K562 (cell line): ENCODE results near the gene COQ10B. TPM values are rescaled to one million over a fixed set of nuclear protein-coding genes. Genes with fewer than 3 reads are reported as not detected.

Experiments
- ATAC-seq: fragments of 200-7000 bp; cut with Tn5 transposase; 3 replicates; pipeline ENCODE4 v1.9.1; 2020; ENCODE audit warnings: moderate library complexity
- BruUV-seq: library from RNA; stranded (reverse); fragments of 400-500 nt; replicated peaks from 2 replicates; lab custom pipeline; 2021; lab: Mats Ljungman, UMichigan
- CTCF ChIA-PET: fragments of 300-600 bp; formaldehyde crosslinking; extraction: SDS; loops from one replicate; lab custom pipeline; 2021; ENCODE audit warnings: low intra/inter-chr PET ratio; lab: Yijun Ruan, JAX
- POLR2A ChIA-PET: fragments of 300-600, 350-650 bp; sonication (Branson Sonifier 250); formaldehyde crosslinking; extraction: SDS; loops from one replicate; lab custom pipeline; 2021; ENCODE audit warnings: antibody characterized with exemption, inconsistent platforms; lab: Yijun Ruan, JAX
- DNase-seq, 4 experiments: peaks; one replicate each; pipeline versions ENCODE4 v3.0.0 to v3.0.0-alpha.2; 2011 to 2018; ENCODE audit warnings: low spot score in 3 of 4, mixed read lengths in 3 of 4; ENCODE audit errors: extremely low read depth in 1 of 4
- FAIRE-seq: peaks from 2 replicates; lab custom pipeline; 2011; peaks lifted over from hg19 to GRCh38; lab: Jason Lieb, UNC
- H2AFZ ChIP-seq: 2 replicates; pipeline ENCODE4 v1.6.0; 2011; ENCODE audit warnings: low read depth, low read length, control low read depth, inconsistent platforms
- H3K27ac ChIP-seq: fragments of 200-600 bp; 3 replicates; pipeline ENCODE4 v1.8.0; 2011; ENCODE audit warnings: low read depth, mild to moderate bottlenecking, control low read depth, inconsistent platforms, low read length, moderate library complexity, mixed read lengths; ENCODE audit errors: extremely low read depth
- H3K27me3 ChIP-seq, 2 experiments: fragments of 300-600 bp in 1 of 2; 2 replicates in 1 of 2; 3 replicates in 1 of 2; pipeline versions ENCODE4 v1.6.0 to v1.8.0; 2011; ENCODE audit warnings: inconsistent platforms in 2 of 2, low read length in 2 of 2, mild to moderate bottlenecking in 1 of 2, mixed read lengths in 1 of 2, moderate library complexity in 1 of 2; ENCODE audit not compliant: control insufficient read depth in 2 of 2, insufficient read depth in 2 of 2
- H3K36me3 ChIP-seq: fragments of 300-600 bp; 3 replicates; pipeline ENCODE4 v1.8.0; 2011; ENCODE audit warnings: mild to moderate bottlenecking, low read length, inconsistent platforms; ENCODE audit not compliant: control insufficient read depth, insufficient read depth
- H3K4me1 ChIP-seq, 2 experiments: fragments of 200-600 bp in 1 of 2; replicated peaks in 1 of 2; 2 replicates in 1 of 2; 3 replicates in 1 of 2; pipeline versions ENCODE4 v1.5.1 to v1.8.0; 2011; ENCODE audit warnings: inconsistent platforms in 2 of 2, low read length in 2 of 2, mild to moderate bottlenecking in 1 of 2, mixed read lengths in 1 of 2, moderate library complexity in 1 of 2; ENCODE audit not compliant: control insufficient read depth in 2 of 2, insufficient read depth in 2 of 2
- H3K4me2 ChIP-seq: 2 replicates; pipeline ENCODE4 v1.6.1; 2011; ENCODE audit warnings: low read length, control low read depth, inconsistent platforms, mixed read lengths; ENCODE audit not compliant: insufficient read depth
- H3K4me3 ChIP-seq: fragments of 200-600 bp; sonication (generic), shearing (Covaris generic); 2 replicates; pipeline ENCODE4 v1.5.1; 2016; ENCODE audit warnings: control low read depth, inconsistent platforms
- H3K79me2 ChIP-seq: fragments of 200-600 bp; 3 replicates; pipeline ENCODE4 v1.8.0; 2011; ENCODE audit warnings: low read length, inconsistent platforms; ENCODE audit not compliant: control insufficient read depth, insufficient read depth
- H3K9ac ChIP-seq, 2 experiments: 2 replicates each; pipeline versions ENCODE4 v1.6.0 to v1.6.1; 2011; ENCODE audit warnings: low read depth in 2 of 2, low read length in 2 of 2, control low read depth in 1 of 2, inconsistent platforms in 1 of 2, mild to moderate bottlenecking in 1 of 2, mixed read lengths in 1 of 2; ENCODE audit not compliant: insufficient read depth in 1 of 2
- H3K9me1 ChIP-seq: one replicate; pipeline ENCODE4 v1.6.0; 2011; ENCODE audit warnings: inconsistent platforms, mild to moderate bottlenecking, low read length, moderate library complexity; ENCODE audit not compliant: control insufficient read depth, insufficient read depth
- H3K9me3 ChIP-seq: replicated peaks from 2 replicates; pipeline ENCODE4 v1.5.1; 2011; ENCODE audit warnings: low read depth, low read length, inconsistent platforms; ENCODE audit not compliant: control insufficient read depth, insufficient read depth
- H4K20me1 ChIP-seq: replicated peaks from 2 replicates; pipeline ENCODE4 v1.6.1; 2011; ENCODE audit warnings: low read length, inconsistent platforms, mixed read lengths; ENCODE audit not compliant: control insufficient read depth, insufficient read depth
- MEIS2 ChIP-seq: fragments of 450-650 bp; IDR thresholded peaks from 2 replicates; pipeline ENCODE4 v1.6.1; 2014; ENCODE audit warnings: mild to moderate bottlenecking; ENCODE audit not compliant: partially characterized antibody
- TCF7L2 ChIP-seq: fragments of 150-350 bp; IDR thresholded peaks from 2 replicates; pipeline ENCODE4 v1.6.1; 2016; ENCODE audit warnings: low read depth, mild to moderate bottlenecking, low read length, moderate library complexity
- U2AF2 ChIP-seq: fragments of 200-400 bp; formaldehyde crosslinking; optimal IDR thresholded peaks from 2 replicates; pipeline ENCODE3; 2017; ENCODE audit warnings: low read depth, mild to moderate bottlenecking, low read length
- ZNF699 ChIP-seq: fragments of 250-450 bp; sonication (Bioruptor Pico); IDR thresholded peaks from 2 replicates; pipeline ENCODE4 v1.8.0; 2021; ENCODE audit warnings: mild to moderate bottlenecking, moderate library complexity; ENCODE audit not compliant: insufficient replicate concordance
- WGBS: fragments of 100-300 bp; shearing (Covaris generic); methylation state at CpG from one replicate; pipeline ENCODE4 v1.1.6; 2016; ENCODE audit warnings: low coverage, mixed read lengths; ENCODE audit not compliant: insufficient coverage; ENCODE audit errors: missing lambda C conversion rate; 5-methylcytosine and 5-hydroxymethylcytosine counted together
- in situ Hi-C: fragments of 300-500 bp; cut with MboI; formaldehyde crosslinking; loops from 4 replicates; pipeline ENCODE4 v1.15.0; 2018; ENCODE audit warnings: inconsistent platforms, mixed read lengths
- intact Hi-C: fragments of 100-400 bp; cut with micrococcal nuclease; formaldehyde crosslinking; loops from 2 replicates; pipeline ENCODE4 v1.14.2; 2022
- polyA plus RNA-seq, 8 experiments: library from polyadenylated mRNA; depleted of rRNA in 4 of 8; stranded (reverse) in 5 of 8; unstranded in 3 of 8; fragments of >200 nt; fragmentation: Nextera tagmentation in 2 of 8; fragmentation: Illumina TruSeq in 1 of 8; extraction: Ambion mirVana in 2 of 8; extraction: Trizol in 1 of 8; gene quantifications; 2 replicates each; pipeline versions ENCODE4 v1.2.1 to v1.2.3, GENCODE V29; 2011 to 2014; ENCODE audit warnings: inconsistent platforms in 1 of 8, missing spikeins in 1 of 8
- total RNA-seq, 7 experiments: library from RNA; depleted of rRNA in 6 of 7; stranded (reverse); fragments of >200 nt in 6 of 7; fragmentation: Illumina TruSeq in 2 of 7; extraction: Trizol in 2 of 7; gene quantifications; 2 replicates each; pipeline versions ENCODE4 v1.2.1 to v1.2.3, GENCODE V29; 2011 to 2021; ENCODE audit warnings: low replicate concordance in 1 of 7
- TF ChIP-seq, protein P1 (sequence below): fragments of 450-650 bp; IDR thresholded peaks from 2 replicates; pipeline ENCODE4 v1.6.1; 2016
- TF ChIP-seq, protein P2 (sequence below): fragments of 450-650 bp; conservative IDR thresholded peaks from 2 replicates; pipeline ENCODE4 v1.6.1; 2016; ENCODE audit warnings: missing genetic modification characterization, low read depth, mild to moderate bottlenecking, missing compliant biosample characterization, moderate library complexity
- TF ChIP-seq, protein P3 (sequence below): fragments of 250-450 bp; sonication (Bioruptor Pico); IDR thresholded peaks from 2 replicates; pipeline ENCODE4 v1.6.1; 2021; ENCODE audit warnings: mild to moderate bottlenecking
- TF ChIP-seq, protein P4 (sequence below): fragments of 250-450 bp; sonication (Bioruptor Pico); IDR thresholded peaks from 2 replicates; pipeline ENCODE4 v1.5.0; 2021
- TF ChIP-seq, protein P5 (sequence below), 2 experiments: IDR thresholded peaks in 1 of 2; conservative IDR thresholded peaks in 1 of 2; 2 replicates each; pipeline ENCODE4 v1.6.1; 2016; ENCODE audit warnings: low read depth in 2 of 2, mild to moderate bottlenecking in 1 of 2, missing compliant biosample characterization in 1 of 2, missing genetic modification characterization in 1 of 2, moderate library complexity in 1 of 2
- TF ChIP-seq, protein P6 (sequence below): sonication (generic); formaldehyde crosslinking; IDR thresholded peaks from 2 replicates; pipeline ENCODE4 v1.9.0; 2022; ENCODE audit warnings: mild to moderate bottlenecking, missing genetic modification reagents
- TF ChIP-seq, protein P7 (sequence below): fragments of 250-450 bp; sonication (Bioruptor Pico); IDR thresholded peaks from 2 replicates; pipeline ENCODE4 v1.4.0; 2020; ENCODE audit warnings: mild to moderate bottlenecking, moderate library complexity

Gene COQ10B
- total and polyA plus RNA-seq, 9 of the 15 experiments (the other 6 are each of a cell fraction or from before 2014, with no cell fraction given): 3.1 to 13.1 (median 7.7) TPM

DNA sequence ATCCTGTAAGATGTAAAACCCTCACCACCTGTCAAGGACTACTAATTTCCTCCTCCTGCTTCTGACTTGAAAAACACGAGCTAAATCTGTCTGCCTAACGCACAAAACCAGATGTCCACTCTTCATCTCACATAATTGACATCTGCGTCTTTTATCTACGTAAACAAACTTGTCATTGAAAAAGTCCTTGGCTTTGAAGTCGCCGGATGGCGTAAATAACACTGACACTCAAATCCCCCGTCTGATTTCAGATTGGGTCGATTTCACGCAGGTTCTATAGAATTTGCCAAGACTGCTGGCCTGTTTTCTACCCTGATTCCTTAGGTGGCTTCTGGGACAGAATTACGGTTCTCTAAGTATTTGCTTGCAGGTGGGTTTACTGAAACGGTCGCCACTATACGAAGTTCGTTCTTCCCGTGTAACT is 62.0 kb downstream of the COQ10B start:
- peak overlapping the region; percentile 93 for H2AFZ ChIP-seq
- H3K36me3 ChIP-seq: peaks cover 1% of the 10 kb centered on the region; the same call in 1 of the 3 replicates
- WGBS: 0% methylated on average over 16 of the region's 16 CpGs
- H3K27ac ChIP-seq: peak overlapping the region; percentile 89
- peaks cover 14 to 24% of the 10 kb centered on the region in 2 experiments; a peak in 4 of 5 replicates for H3K4me1 ChIP-seq
- intact Hi-C loops (loop anchor here (2.0 kb wide), 1 partner anchor 15 kb away; the partner anchor contains the start of gene HSPE1), in situ Hi-C loops (no loop called here)
- FAIRE-seq: peak; percentile 48
- H3K4me3 ChIP-seq: peak overlapping the region; percentile 92
- DNase-seq: peak in 2 of 4 experiments; percentile 10 to 41
- peak overlapping the region; percentile 91 for H3K4me2 ChIP-seq
- no peaks in the 10 kb centered on the region for H3K27me3 ChIP-seq
- H3K9me1 ChIP-seq: no peaks in the 10 kb centered on the region
- no peak; the same call in 2 of the 3 replicates for ATAC-seq
- H3K79me2 ChIP-seq: peaks cover 46% of the 10 kb centered on the region
- H3K9ac ChIP-seq: peak overlapping the region; percentile 83 to 99
- POLR2A ChIA-PET: interaction anchor here (1.3 to 3.5 kb wide), 3 partner anchors 15 to 37 kb away, joined by 3 to 34 read pairs (median 4); partner anchors contain the start of genes HSPD1 and HSPE1
- H4K20me1 ChIP-seq: no peaks in the 10 kb centered on the region
- TSS peak; percentile 94 for BruUV-seq
- CTCF ChIA-PET: no interaction called here
- no peaks in the 10 kb centered on the region; the same call in 1 of the 2 replicates for H3K9me3 ChIP-seq
- TF ChIP-seq ZNF699: no peak
- TF ChIP-seq, protein P1, sequence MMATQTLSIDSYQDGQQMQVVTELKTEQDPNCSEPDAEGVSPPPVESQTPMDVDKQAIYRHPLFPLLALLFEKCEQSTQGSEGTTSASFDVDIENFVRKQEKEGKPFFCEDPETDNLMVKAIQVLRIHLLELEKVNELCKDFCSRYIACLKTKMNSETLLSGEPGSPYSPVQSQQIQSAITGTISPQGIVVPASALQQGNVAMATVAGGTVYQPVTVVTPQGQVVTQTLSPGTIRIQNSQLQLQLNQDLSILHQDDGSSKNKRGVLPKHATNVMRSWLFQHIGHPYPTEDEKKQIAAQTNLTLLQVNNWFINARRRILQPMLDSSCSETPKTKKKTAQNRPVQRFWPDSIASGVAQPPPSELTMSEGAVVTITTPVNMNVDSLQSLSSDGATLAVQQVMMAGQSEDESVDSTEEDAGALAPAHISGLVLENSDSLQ: peak; percentile 49; the same call in 1 of the 2 replicates
- TF ChIP-seq U2AF2: no peak
- TF ChIP-seq, protein P2, sequence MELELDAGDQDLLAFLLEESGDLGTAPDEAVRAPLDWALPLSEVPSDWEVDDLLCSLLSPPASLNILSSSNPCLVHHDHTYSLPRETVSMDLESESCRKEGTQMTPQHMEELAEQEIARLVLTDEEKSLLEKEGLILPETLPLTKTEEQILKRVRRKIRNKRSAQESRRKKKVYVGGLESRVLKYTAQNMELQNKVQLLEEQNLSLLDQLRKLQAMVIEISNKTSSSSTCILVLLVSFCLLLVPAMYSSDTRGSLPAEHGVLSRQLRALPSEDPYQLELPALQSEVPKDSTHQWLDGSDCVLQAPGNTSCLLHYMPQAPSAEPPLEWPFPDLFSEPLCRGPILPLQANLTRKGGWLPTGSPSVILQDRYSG: 0 out of 2 replicates have a peak, but pooled peaks have one; percentile 26
- TF ChIP-seq, protein P3, sequence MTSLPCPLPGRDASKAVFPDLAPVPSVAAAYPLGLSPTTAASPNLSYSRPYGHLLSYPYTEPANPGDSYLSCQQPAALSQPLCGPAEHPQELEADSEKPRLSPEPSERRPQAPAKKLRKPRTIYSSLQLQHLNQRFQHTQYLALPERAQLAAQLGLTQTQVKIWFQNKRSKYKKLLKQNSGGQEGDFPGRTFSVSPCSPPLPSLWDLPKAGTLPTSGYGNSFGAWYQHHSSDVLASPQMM (CRISPR knock-in tag): no peak
- TF ChIP-seq MEIS2: peak; percentile 68
- TF ChIP-seq, protein P4, sequence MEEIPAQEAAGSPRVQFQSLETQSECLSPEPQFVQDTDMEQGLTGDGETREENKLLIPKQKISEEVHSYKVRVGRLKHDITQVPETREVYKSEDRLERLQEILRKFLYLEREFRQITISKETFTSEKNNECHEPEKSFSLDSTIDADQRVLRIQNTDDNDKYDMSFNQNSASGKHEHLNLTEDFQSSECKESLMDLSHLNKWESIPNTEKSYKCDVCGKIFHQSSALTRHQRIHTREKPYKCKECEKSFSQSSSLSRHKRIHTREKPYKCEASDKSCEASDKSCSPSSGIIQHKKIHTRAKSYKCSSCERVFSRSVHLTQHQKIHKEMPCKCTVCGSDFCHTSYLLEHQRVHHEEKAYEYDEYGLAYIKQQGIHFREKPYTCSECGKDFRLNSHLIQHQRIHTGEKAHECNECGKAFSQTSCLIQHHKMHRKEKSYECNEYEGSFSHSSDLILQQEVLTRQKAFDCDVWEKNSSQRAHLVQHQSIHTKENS (CRISPR knock-in tag): no peak
- TF ChIP-seq, protein P5, sequence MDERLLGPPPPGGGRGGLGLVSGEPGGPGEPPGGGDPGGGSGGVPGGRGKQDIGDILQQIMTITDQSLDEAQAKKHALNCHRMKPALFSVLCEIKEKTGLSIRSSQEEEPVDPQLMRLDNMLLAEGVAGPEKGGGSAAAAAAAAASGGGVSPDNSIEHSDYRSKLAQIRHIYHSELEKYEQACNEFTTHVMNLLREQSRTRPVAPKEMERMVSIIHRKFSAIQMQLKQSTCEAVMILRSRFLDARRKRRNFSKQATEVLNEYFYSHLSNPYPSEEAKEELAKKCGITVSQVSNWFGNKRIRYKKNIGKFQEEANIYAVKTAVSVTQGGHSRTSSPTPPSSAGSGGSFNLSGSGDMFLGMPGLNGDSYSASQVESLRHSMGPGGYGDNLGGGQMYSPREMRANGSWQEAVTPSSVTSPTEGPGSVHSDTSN (CRISPR knock-in tag; IDR thresholded peaks at IDR 0.05; ENCODE audit: low read depth): no peak
- TF ChIP-seq, protein P5 (tag; conservative IDR thresholded peaks at IDR 0.05; ENCODE audit: low read depth): peak; percentile 75
- peak; percentile 69; the same call in 1 of the 2 replicates for TF ChIP-seq TCF7L2
- TF ChIP-seq, protein P6, sequence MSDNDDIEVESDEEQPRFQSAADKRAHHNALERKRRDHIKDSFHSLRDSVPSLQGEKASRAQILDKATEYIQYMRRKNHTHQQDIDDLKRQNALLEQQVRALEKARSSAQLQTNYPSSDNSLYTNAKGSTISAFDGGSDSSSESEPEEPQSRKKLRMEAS (CRISPR knock-in tag): no peak
- TF ChIP-seq, protein P7, sequence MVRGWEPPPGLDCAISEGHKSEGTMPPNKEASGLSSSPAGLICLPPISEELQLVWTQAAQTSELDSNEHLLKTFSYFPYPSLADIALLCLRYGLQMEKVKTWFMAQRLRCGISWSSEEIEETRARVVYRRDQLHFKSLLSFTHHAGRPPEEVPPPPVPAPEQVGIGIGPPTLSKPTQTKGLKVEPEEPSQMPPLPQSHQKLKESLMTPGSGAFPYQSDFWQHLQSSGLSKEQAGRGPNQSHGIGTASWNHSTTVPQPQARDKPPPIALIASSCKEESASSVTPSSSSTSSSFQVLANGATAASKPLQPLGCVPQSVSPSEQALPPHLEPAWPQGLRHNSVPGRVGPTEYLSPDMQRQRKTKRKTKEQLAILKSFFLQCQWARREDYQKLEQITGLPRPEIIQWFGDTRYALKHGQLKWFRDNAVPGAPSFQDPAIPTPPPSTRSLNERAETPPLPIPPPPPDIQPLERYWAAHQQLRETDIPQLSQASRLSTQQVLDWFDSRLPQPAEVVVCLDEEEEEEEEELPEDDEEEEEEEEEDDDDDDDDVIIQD (CRISPR knock-in tag): no peak
